HepG2 (cell line): ENCODE data around the gene ACTL8. TPM values are rescaled to one million over a fixed set of nuclear protein-coding genes. Genes with fewer than 3 reads are reported as not detected.

Source experiments
- ATAC-seq: fragments of 200-7000 bp; cut with Tn5 transposase; 3 replicates; pipeline ENCODE4 v1.9.1; 2020; ENCODE audit warnings: mild to moderate bottlenecking, moderate library complexity
- BruUV-seq: library from RNA; stranded (reverse); fragments of 400-500 nt; replicated peaks from 2 replicates; lab custom pipeline; 2021; lab: Mats Ljungman, UMichigan
- CTCF ChIA-PET: fragments of 300-600 bp; formaldehyde crosslinking; extraction: SDS; loops from one replicate; lab custom pipeline; 2021; ENCODE audit warnings: low total read pairs, inconsistent platforms, low intra/inter-chr PET ratio; lab: Yijun Ruan, JAX
- POLR2A ChIA-PET: fragments of 350-600 bp; sonication (Branson Sonifier 250); formaldehyde crosslinking; loops from one replicate; lab custom pipeline; 2020; ENCODE audit warnings: antibody characterized with exemption, inconsistent platforms; lab: Yijun Ruan, JAX
- DNase-seq: peaks from one replicate; pipeline ENCODE4 v3.0.0-alpha.2; 2015; ENCODE audit warnings: low spot score
- FAIRE-seq: peaks from 3 replicates; lab custom pipeline; 2011; peaks lifted over from hg19 to GRCh38; lab: Jason Lieb, UNC
- H2AFZ ChIP-seq: one replicate; pipeline ENCODE4 v1.6.1; 2011; ENCODE audit warnings: low read length, inconsistent platforms
- H3K27ac ChIP-seq: fragments of 300-600 bp; 3 replicates; pipeline ENCODE4 v1.8.0; 2011; ENCODE audit warnings: mixed run types, mild to moderate bottlenecking, mixed read lengths, low read length, inconsistent platforms; ENCODE audit not compliant: insufficient read depth; ENCODE audit errors: extremely low read length
- H3K27me3 ChIP-seq, 2 experiments: fragments of 200-600 bp in 1 of 2; 2 replicates in 1 of 2; 3 replicates in 1 of 2; pipeline versions ENCODE4 v1.6.0 to v1.8.0; 2011; ENCODE audit warnings: low read length in 2 of 2, mild to moderate bottlenecking in 2 of 2, moderate library complexity in 2 of 2, inconsistent platforms in 1 of 2; ENCODE audit not compliant: insufficient read depth in 2 of 2, control insufficient read depth in 1 of 2
- H3K36me3 ChIP-seq, 2 experiments: fragments of 200-600 bp in 1 of 2; replicated peaks in 1 of 2; 2 replicates in 1 of 2; 3 replicates in 1 of 2; pipeline versions ENCODE4 v1.5.1 to v1.8.0; 2011; ENCODE audit warnings: low read length in 2 of 2, inconsistent platforms in 1 of 2; ENCODE audit not compliant: insufficient read depth in 2 of 2, control insufficient read depth in 1 of 2
- H3K4me1 ChIP-seq: 2 replicates; pipeline ENCODE4 v1.5.1; 2012; ENCODE audit warnings: low read length, inconsistent platforms; ENCODE audit not compliant: insufficient read depth
- H3K4me2 ChIP-seq: 2 replicates; pipeline ENCODE4 v1.6.0; 2011; ENCODE audit warnings: low read depth, low read length, inconsistent platforms
- H3K4me3 ChIP-seq, 3 experiments: fragments of 200-600 bp in 1 of 3; sonication (generic), shearing (Covaris generic) in 1 of 3; replicated peaks in 1 of 3; 2 replicates each; pipeline ENCODE4 v1.5.1; 2011 to 2016; ENCODE audit warnings: low read length in 3 of 3, inconsistent platforms in 2 of 3, low read depth in 2 of 3, mild to moderate bottlenecking in 2 of 3, control low read depth in 1 of 3, mixed read lengths in 1 of 3; ENCODE audit not compliant: insufficient read depth in 1 of 3
- H3K79me2 ChIP-seq: one replicate; pipeline ENCODE4 v1.6.1; 2011; ENCODE audit warnings: low read length, inconsistent platforms; ENCODE audit not compliant: insufficient read depth
- H3K9ac ChIP-seq: 2 replicates; pipeline ENCODE4 v1.6.0; 2011; ENCODE audit warnings: mild to moderate bottlenecking, low read depth, low read length, inconsistent platforms; ENCODE audit not compliant: insufficient read depth
- H3K9me3 ChIP-seq: 2 replicates; pipeline ENCODE4 v1.5.1; 2012; ENCODE audit warnings: mild to moderate bottlenecking, low read length
- H4K20me1 ChIP-seq: 2 replicates; pipeline ENCODE4 v1.6.0; 2011; ENCODE audit warnings: inconsistent platforms, mild to moderate bottlenecking, low read length, moderate library complexity; ENCODE audit not compliant: insufficient read depth
- ATM ChIP-seq: fragments of 450-650 bp; IDR thresholded peaks from 2 replicates; pipeline ENCODE4 v1.7.1; 2017; ENCODE audit warnings: mild to moderate bottlenecking, borderline replicate concordance
- HMGXB4 ChIP-seq, 2 experiments: sonication (generic) in 1 of 2; formaldehyde crosslinking in 1 of 2; IDR thresholded peaks; 2 replicates each; pipeline versions ENCODE4 v1.4.0 to v1.6.1; 2018 to 2020; ENCODE audit warnings: missing genetic modification reagents in 2 of 2, borderline replicate concordance in 1 of 2, low read depth in 1 of 2, mild to moderate bottlenecking in 1 of 2, missing biosample characterization in 1 of 2
- HNRNPL ChIP-seq: fragments of 200-400 bp; formaldehyde crosslinking; IDR thresholded peaks from 2 replicates; pipeline ENCODE4 v1.6.1; 2017; ENCODE audit warnings: mild to moderate bottlenecking, low read depth, low read length
- KLF16 ChIP-seq, 2 experiments: sonication (generic) in 1 of 2; formaldehyde crosslinking in 1 of 2; IDR thresholded peaks; 2 replicates each; pipeline versions ENCODE4 v1.6.1 to v1.8.0; 2016 to 2023; ENCODE audit warnings: missing genetic modification reagents in 2 of 2, missing compliant biosample characterization in 1 of 2
- NFKB2 ChIP-seq: sonication (generic); formaldehyde crosslinking; IDR thresholded peaks from 2 replicates; pipeline ENCODE4 v1.4.0; 2020; ENCODE audit warnings: missing genetic modification reagents, borderline replicate concordance
- THAP7 ChIP-seq: sonication (generic); formaldehyde crosslinking; IDR thresholded peaks from 2 replicates; pipeline ENCODE4 v1.8.1; 2023; ENCODE audit warnings: mild to moderate bottlenecking, missing genetic modification reagents
- ZBTB38 ChIP-seq: sonication (generic); formaldehyde crosslinking; IDR thresholded peaks from 2 replicates; pipeline ENCODE4 v1.5.1; 2020; ENCODE audit warnings: mild to moderate bottlenecking, missing genetic modification reagents
- WGBS: methylation state at CpG from one replicate; pipeline ENCODE4 v1.1.6; 2017; ENCODE audit warnings: low lambda C conversion rate; 5-methylcytosine and 5-hydroxymethylcytosine counted together
- in situ Hi-C: cut with HindIII; loops from 2 replicates; pipeline ENCODE4 v1.10.0; 2017; ENCODE audit warnings: low pct_unique_long_range_greater_than_20kb; ENCODE audit not compliant: extremely low pct_ligation_motif_present
- intact Hi-C: fragments of 100-400 bp; cut with micrococcal nuclease; formaldehyde crosslinking; loops from one replicate; pipeline ENCODE4 v1.10.0; 2022; ENCODE audit not compliant: unreplicated experiment
- polyA plus RNA-seq, 8 experiments: library from polyadenylated mRNA; depleted of rRNA in 3 of 8; stranded (reverse) in 7 of 8; unstranded in 1 of 8; fragments of >200 nt; fragmentation: Illumina TruSeq in 4 of 8; extraction: Trizol in 4 of 8; gene quantifications; 2 replicates each; pipeline versions ENCODE4 v1.2.1 to v1.2.3, GENCODE V29; 2011 to 2016; ENCODE audit warnings: low read depth in 4 of 8, missing spikeins in 1 of 8, mixed read lengths in 1 of 8; ENCODE audit not compliant: insufficient read depth in 1 of 8
- total RNA-seq, 5 experiments: library from RNA; depleted of rRNA; stranded (reverse); fragments of >200 nt; fragmentation: Illumina TruSeq; extraction: Trizol; gene quantifications; 2 replicates each; pipeline ENCODE4 v1.2.3, GENCODE V29; 2016; ENCODE audit warnings: low read depth in 1 of 5

ACTL8 gene
- total and polyA plus RNA-seq, 2 of the 13 experiments (the other 11 are each of a cell fraction or from before 2014, with no cell fraction given): 0.09 to 0.64 TPM

- H3K79me2 ChIP-seq: no peaks in the 10 kb centered on the region
- H3K9me3 ChIP-seq: no peaks in the 10 kb centered on the region
- no TSS peak for BruUV-seq
- H3K27ac ChIP-seq: no peak overlapping the region
- peaks cover 10% of the 10 kb centered on the region for H3K4me1 ChIP-seq
- H3K4me2 ChIP-seq: no peak overlapping the region
- H3K36me3 ChIP-seq: no peaks in the 10 kb centered on the region
- CTCF ChIA-PET: no interaction called here
- no peak for DNase-seq
- POLR2A ChIA-PET: no interaction called here
- H3K27me3 ChIP-seq: peaks cover 0 to 26% of the 10 kb centered on the region in 2 experiments
- TF ChIP-seq HNRNPL: no peak
- TF ChIP-seq ATM: no peak
- TF ChIP-seq NFKB2 (CRISPR knock-in tag): no peak
- no peak for TF ChIP-seq HMGXB4 (CRISPR knock-in tag; IDR thresholded peaks at IDR 0.05; ENCODE audit: borderline replicate concordance in 1 of 2, low read depth in 1 of 2)
- no peak for TF ChIP-seq KLF16 (CRISPR knock-in tag; IDR thresholded peaks at IDR 0.05)
- no peak for TF ChIP-seq THAP7 (CRISPR knock-in tag)
- TF ChIP-seq ZBTB38 (CRISPR knock-in tag): no peak
- in situ Hi-C loops (no loop called here), intact Hi-C loops (no loop called here)
- no peak for ATAC-seq
- H3K4me3 ChIP-seq: no peak overlapping the region
- no peak overlapping the region for H2AFZ ChIP-seq
- H3K9ac ChIP-seq: no peak overlapping the region
- no peak for FAIRE-seq
- no peaks in the 10 kb centered on the region for H4K20me1 ChIP-seq
- WGBS: 18% methylated on average over 8 of the region's 8 CpGs
Measured at GRCh38 chr1:17851056-17851455, 95.9 kb downstream of the ACTL8 start.
